HCT116 (cell line): ENCODE measurements around the gene MROH8. TPM values are rescaled to one million over a fixed set of nuclear protein-coding genes. Genes with fewer than 3 reads are reported as not detected.

ENCODE experiments used
- ATAC-seq: fragments of 200-7000 bp; cut with Tn5 transposase; 2 replicates; pipeline ENCODE4 v1.9.1; 2020; ENCODE audit warnings: mild to moderate bottlenecking, moderate library complexity
- BruUV-seq: library from RNA; stranded (reverse); fragments of 400-500 nt; replicated peaks from 2 replicates; lab custom pipeline; 2021; lab: Mats Ljungman, UMichigan
- CTCF ChIA-PET: fragments of 300-600 bp; sonication (Branson Sonifier 250); formaldehyde crosslinking; loops from one replicate; lab custom pipeline; 2021; ENCODE audit warnings: antibody characterized with exemption; lab: Charles Lee
- POLR2A ChIA-PET: fragments of 300-600, 350-600 bp; sonication (Branson Sonifier 250); formaldehyde crosslinking; loops from one replicate; lab custom pipeline; 2021; ENCODE audit warnings: antibody characterized with exemption; lab: Charles Lee
- RAD21 ChIA-PET, 2 experiments: fragments of 300-600 bp; sonication (Branson Sonifier 250); formaldehyde crosslinking; loops; one replicate each; lab custom pipeline; 2023; ENCODE audit warnings: low total read pairs in 2 of 2; ENCODE audit not compliant: uncharacterized antibody in 2 of 2, unreplicated experiment in 2 of 2, low non-redundant PET in 1 of 2; lab: Charles Lee
- DNase-seq: peaks from one replicate; pipeline ENCODE4 v3.0.0-alpha.2; 2010; ENCODE audit warnings: low read depth, low spot score
- H2AFZ ChIP-seq: fragments of 200-600 bp; shearing (Covaris generic), sonication (generic); 2 replicates; pipeline ENCODE4 v1.6.1; 2017; ENCODE audit warnings: low read depth, mixed run types, mixed read lengths, antibody characterized with exemption, low read length; ENCODE audit not compliant: poor library complexity, severe bottlenecking
- H3K27ac ChIP-seq: 2 replicates; pipeline ENCODE4 v1.5.1; 2012; ENCODE audit warnings: low read depth, low read length
- H3K27me3 ChIP-seq: fragments of 200-600 bp; sonication (generic); 2 replicates; pipeline ENCODE4 v1.6.1; 2016; ENCODE audit warnings: mixed run types, low read length, mixed read lengths; ENCODE audit not compliant: insufficient read depth
- H3K36me3 ChIP-seq, 2 experiments: fragments of 200-500 bp in 1 of 2; fragments of 200-600 bp in 1 of 2; sonication (Bioruptor generic) in 1 of 2; sonication (generic) in 1 of 2; 2 replicates each; pipeline versions ENCODE4 v1.5.1 to v1.6.1; 2014 to 2016; ENCODE audit warnings: low read length in 2 of 2, inconsistent platforms in 1 of 2, mixed read lengths in 1 of 2, mixed run types in 1 of 2; ENCODE audit not compliant: insufficient read depth in 2 of 2, control insufficient read depth in 1 of 2
- H3K4me1 ChIP-seq, 2 experiments: fragments of 200-600 bp in 1 of 2; sonication (generic) in 1 of 2; 2 replicates each; pipeline versions ENCODE4 v1.5.1 to v1.6.1; 2012 to 2017; ENCODE audit warnings: low read length in 2 of 2, inconsistent platforms in 1 of 2, mild to moderate bottlenecking in 1 of 2, mixed read lengths in 1 of 2, mixed run types in 1 of 2, moderate library complexity in 1 of 2; ENCODE audit not compliant: insufficient read depth in 2 of 2, control insufficient read depth in 1 of 2
- H3K4me2 ChIP-seq: fragments of 200-600 bp; sonication (generic); 2 replicates; pipeline ENCODE4 v1.6.1; 2017; ENCODE audit warnings: mixed run types, low read length, mixed read lengths
- H3K4me3 ChIP-seq, 2 experiments: fragments of 200-600 bp in 1 of 2; sonication (generic) in 1 of 2; replicated peaks in 1 of 2; 2 replicates each; pipeline ENCODE4 v1.5.1; 2011 to 2016; ENCODE audit warnings: low read length in 2 of 2, control low read depth in 1 of 2, low read depth in 1 of 2, mild to moderate bottlenecking in 1 of 2, mixed read lengths in 1 of 2, mixed run types in 1 of 2
- H3K79me2 ChIP-seq: fragments of 200-600 bp; sonication (generic); 2 replicates; pipeline ENCODE4 v1.6.1; 2017; ENCODE audit warnings: mild to moderate bottlenecking, mixed run types, low read length, moderate library complexity, mixed read lengths; ENCODE audit not compliant: insufficient read depth
- H3K9ac ChIP-seq: fragments of 200-600 bp; sonication (generic); 2 replicates; pipeline ENCODE4 v1.6.1; 2016; ENCODE audit warnings: low read length, mixed read lengths
- H3K9me2 ChIP-seq: fragments of 200-600 bp; sonication (generic), shearing (Covaris generic); 2 replicates; pipeline ENCODE4 v1.6.1; 2017; ENCODE audit warnings: mixed run types, mild to moderate bottlenecking, moderate library complexity; ENCODE audit not compliant: insufficient read depth
- H3K9me3 ChIP-seq, 2 experiments: fragments of 200-500 bp in 1 of 2; fragments of 200-600 bp in 1 of 2; sonication (Bioruptor generic) in 1 of 2; sonication (generic) in 1 of 2; 2 replicates each; pipeline ENCODE4 v1.6.1; 2014 to 2017; ENCODE audit warnings: low read length in 2 of 2, mixed read lengths in 2 of 2, inconsistent platforms in 1 of 2, low read depth in 1 of 2, mild to moderate bottlenecking in 1 of 2, mixed run types in 1 of 2, moderate library complexity in 1 of 2; ENCODE audit not compliant: control insufficient read depth in 1 of 2, insufficient read depth in 1 of 2
- H4K20me1 ChIP-seq: fragments of 200-600 bp; sonication (generic), shearing (Covaris generic); 2 replicates; pipeline ENCODE4 v1.6.1; 2017; ENCODE audit warnings: mixed run types, mild to moderate bottlenecking, moderate library complexity; ENCODE audit not compliant: insufficient read depth
- CEBPB ChIP-seq: IDR thresholded peaks from 2 replicates; pipeline ENCODE4 v1.6.1; 2012; ENCODE audit warnings: low read depth
- EZH2 ChIP-seq: fragments of 200-600 bp; sonication (generic); IDR thresholded peaks from 2 replicates; pipeline ENCODE4 v1.6.1; 2017; ENCODE audit warnings: antibody characterized with exemption, mixed run types
- EZH2phosphoT487 ChIP-seq: fragments of 200-600 bp; IDR thresholded peaks from 2 replicates; pipeline ENCODE4 v1.6.1; 2018; ENCODE audit warnings: antibody characterized with exemption, borderline replicate concordance
- FOSL1 ChIP-seq: IDR thresholded peaks from 2 replicates; pipeline ENCODE4 v1.6.1; 2012; ENCODE audit warnings: low read depth
- JUND ChIP-seq: IDR thresholded peaks from 2 replicates; pipeline ENCODE4 v1.6.1; 2012
- POLR2AphosphoS5 ChIP-seq: IDR thresholded peaks from 2 replicates; pipeline ENCODE4 v1.6.1; 2011; ENCODE audit warnings: mild to moderate bottlenecking, low read depth, low read length, moderate library complexity
- SP1 ChIP-seq: IDR thresholded peaks from 2 replicates; pipeline ENCODE4 v1.6.1; 2012; ENCODE audit warnings: low read depth
- SRF ChIP-seq: IDR thresholded peaks from 2 replicates; pipeline ENCODE4 v1.6.1; 2012; ENCODE audit warnings: low read depth
- TCF7L2 ChIP-seq: IDR thresholded peaks from 2 replicates; pipeline ENCODE4 v1.7.0; 2011; ENCODE audit warnings: borderline replicate concordance, inconsistent platforms; ENCODE audit not compliant: insufficient read depth, insufficient read length; ENCODE audit errors: extremely low read depth
- YY1 ChIP-seq: IDR thresholded peaks from 2 replicates; pipeline ENCODE4 v1.6.1; 2011; ENCODE audit warnings: low read length, low read depth, moderate library complexity, mild to moderate bottlenecking; ENCODE audit not compliant: insufficient replicate concordance; ENCODE audit errors: extremely low read depth
- ZBTB33 ChIP-seq: IDR thresholded peaks from 2 replicates; pipeline ENCODE4 v1.6.1; 2011; ENCODE audit warnings: mild to moderate bottlenecking, low read length, moderate library complexity; ENCODE audit not compliant: insufficient replicate concordance; ENCODE audit errors: extremely low read depth
- ZFX ChIP-seq: fragments of 450-650 bp; IDR thresholded peaks from 2 replicates; pipeline ENCODE4 v1.6.1; 2017
- ZNF274 ChIP-seq: fragments of 200-500 bp; sonication (Bioruptor generic); IDR thresholded peaks from 2 replicates; pipeline ENCODE4 v1.6.1; 2014; ENCODE audit warnings: mild to moderate bottlenecking, low read depth, low read length, inconsistent platforms
- intact Hi-C: fragments of 100-400 bp; cut with micrococcal nuclease; formaldehyde crosslinking; loops from 2 replicates; pipeline ENCODE4 v1.10.0; 2022
- total RNA-seq: library from RNA; stranded (reverse); gene quantifications from one replicate; pipeline ENCODE4 v1.2.1, GENCODE V29; 2021; ENCODE audit not compliant: unreplicated experiment

The MROH8 gene
- total RNA-seq, 1 experiment from 2014 or later, result 0.79 TPM

- H3K36me3 ChIP-seq, result peaks cover 42% of the 10 kb centered on the region in 2 experiments
Observed at GRCh38 chr20:37219751-37220668, 40.7 kb upstream of the MROH8 start.

GRCh38 chr20:37218976-37219375 lies 39.6 kb upstream of the MROH8 start:
- RAD21 ChIA-PET, result no interaction called here
- intact Hi-C loops, result no loop called here

More at GRCh38 chr20:37219751-37220668, 40.7 kb upstream of the MROH8 start:
- no peak for TF ChIP-seq YY1
- TF ChIP-seq SRF, result no peak
- TF ChIP-seq ZNF274, result no peak
- TF ChIP-seq CEBPB, result no peak
- no peak for TF ChIP-seq JUND
- TF ChIP-seq ZFX, result no peak
- no peak for TF ChIP-seq EZH2phosphoT487
- no peak for TF ChIP-seq POLR2AphosphoS5
- no peaks in the 10 kb centered on the region for H3K27me3 ChIP-seq
- no peak overlapping the region for H3K4me3 ChIP-seq
- H3K4me2 ChIP-seq, result no peak overlapping the region
- ChIA-PET RAD21 (no interaction called here), POLR2A (no interaction called here), CTCF (no interaction called here)
- ATAC-seq (no peak), DNase-seq (no peak)
- no peak overlapping the region for H2AFZ ChIP-seq
- no peak overlapping the region for H3K27ac ChIP-seq
- no peak overlapping the region for H3K9ac ChIP-seq
- TSS peak; percentile 3 for BruUV-seq
- intact Hi-C loops, result no loop called here
- H3K79me2 ChIP-seq, result peaks cover 24% of the 10 kb centered on the region
- H4K20me1 ChIP-seq, result peaks cover 14% of the 10 kb centered on the region
- H3K4me1 ChIP-seq, result no peaks in the 10 kb centered on the region
- no peaks in the 10 kb centered on the region for H3K9me2 ChIP-seq
- no peaks in the 10 kb centered on the region for H3K9me3 ChIP-seq

More at GRCh38 chr20:37218976-37219375, 39.6 kb upstream of the MROH8 start:
- no peak overlapping the region for H3K4me3 ChIP-seq
- peaks cover 14% of the 10 kb centered on the region for H4K20me1 ChIP-seq
- H2AFZ ChIP-seq, result no peak overlapping the region
- TF ChIP-seq ZNF274 (no peak), SP1 (no peak), ZBTB33 (no peak), TCF7L2 (no peak), EZH2 (no peak), CEBPB (no peak), FOSL1 (no peak), YY1 (no peak)
- peaks cover 34 to 41% of the 10 kb centered on the region in 2 experiments for H3K36me3 ChIP-seq
- H3K9me2 ChIP-seq, result no peaks in the 10 kb centered on the region
- no peaks in the 10 kb centered on the region for H3K9me3 ChIP-seq
- DNase-seq (no peak), ATAC-seq (no peak)
- ChIA-PET POLR2A (no interaction called here), CTCF (no interaction called here)
- no peaks in the 10 kb centered on the region for H3K4me1 ChIP-seq
- H3K27me3 ChIP-seq, result no peaks in the 10 kb centered on the region
- no peak overlapping the region for H3K4me2 ChIP-seq
- H3K27ac ChIP-seq, result no peak overlapping the region
- H3K79me2 ChIP-seq, result peaks cover 24% of the 10 kb centered on the region
- BruUV-seq, result no TSS peak
- H3K9ac ChIP-seq, result no peak overlapping the region
